ENCODE measurements around the gene ATP6AP2. TPM values are rescaled to one million over a fixed set of nuclear protein-coding genes. Genes with fewer than 3 reads are reported as not detected.

ATP6AP2 gene
- total and polyA plus RNA-seq, 9 of the 15 experiments (the other 6 are each of a cell fraction or from before 2014, with no cell fraction given): 23.3 to 131 (median 41.9) TPM

- TF ChIP-seq EWSR1 (IDR thresholded peaks at IDR 0.05; ENCODE audit: borderline replicate concordance, low read depth, partially characterized antibody): no peak
- TF ChIP-seq MCM3 (IDR thresholded peaks at IDR 0.05): no peak
- TF ChIP-seq, protein P1, sequence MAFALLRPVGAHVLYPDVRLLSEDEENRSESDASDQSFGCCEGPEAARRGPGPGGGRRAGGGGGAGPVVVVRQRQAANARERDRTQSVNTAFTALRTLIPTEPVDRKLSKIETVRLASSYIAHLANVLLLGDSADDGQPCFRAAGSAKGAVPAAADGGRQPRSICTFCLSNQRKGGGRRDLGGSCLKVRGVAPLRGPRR (CRISPR knock-in tag; IDR thresholded peaks at IDR 0.05): peak; percentile 62; the same call in 1 of the 2 replicates
- TF ChIP-seq CBX5 (IDR thresholded peaks at IDR 0.05; ENCODE audit: borderline replicate concordance, low read depth): no peak
- no peak for TF ChIP-seq ZNF695 (CRISPR knock-in tag; IDR thresholded peaks at IDR 0.05)
- no peak for TF ChIP-seq SRF (CRISPR knock-in tag; IDR thresholded peaks at IDR 0.05)
- TF ChIP-seq KDM1A (IDR thresholded peaks at IDR 0.05): no peak
- TF ChIP-seq NEUROD1 (IDR thresholded peaks at IDR 0.05; ENCODE audit: borderline replicate concordance, low read depth, low read length, partially characterized antibody): no peak
- TF ChIP-seq TBP (optimal IDR thresholded peaks at IDR 0.05; ENCODE audit: low read depth, low read length): no peak
- no peak for TF ChIP-seq NCOA1 (IDR thresholded peaks at IDR 0.05; ENCODE audit: low read depth)
- TF ChIP-seq POLR3A (IDR thresholded peaks at IDR 0.05; ENCODE audit: borderline replicate concordance, extremely low read depth, insufficient read depth, insufficient read length): no peak
- peak; percentile 99 for TF ChIP-seq ZNF395 (CRISPR knock-in tag; IDR thresholded peaks at IDR 0.05)
- TF ChIP-seq THRAP3 (IDR thresholded peaks at IDR 0.05; ENCODE audit: borderline replicate concordance): no peak
- no peak for TF ChIP-seq BMI1 (IDR thresholded peaks at IDR 0.05; ENCODE audit: low read length)
- no peak for TF ChIP-seq FOXJ2 (tag; IDR thresholded peaks at IDR 0.05)
- TF ChIP-seq ZNF12 (CRISPR knock-in tag; IDR thresholded peaks at IDR 0.05): no peak
- no peak for TF ChIP-seq ZNF384 (IDR thresholded peaks at IDR 0.05; ENCODE audit: low read depth, low read length)
- TF ChIP-seq TAL1 (IDR thresholded peaks at IDR 0.05): no peak
- TF ChIP-seq ZNF696 (CRISPR knock-in tag; conservative IDR thresholded peaks at IDR 0.05): 0 out of 2 replicates have a peak, but pooled peaks have one; percentile 50
- TF ChIP-seq HMG20A (CRISPR knock-in tag; conservative IDR thresholded peaks at IDR 0.05): no peak; the same call in 1 of the 2 replicates
- TF ChIP-seq, protein P2, sequence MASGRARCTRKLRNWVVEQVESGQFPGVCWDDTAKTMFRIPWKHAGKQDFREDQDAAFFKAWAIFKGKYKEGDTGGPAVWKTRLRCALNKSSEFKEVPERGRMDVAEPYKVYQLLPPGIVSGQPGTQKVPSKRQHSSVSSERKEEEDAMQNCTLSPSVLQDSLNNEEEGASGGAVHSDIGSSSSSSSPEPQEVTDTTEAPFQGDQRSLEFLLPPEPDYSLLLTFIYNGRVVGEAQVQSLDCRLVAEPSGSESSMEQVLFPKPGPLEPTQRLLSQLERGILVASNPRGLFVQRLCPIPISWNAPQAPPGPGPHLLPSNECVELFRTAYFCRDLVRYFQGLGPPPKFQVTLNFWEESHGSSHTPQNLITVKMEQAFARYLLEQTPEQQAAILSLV (tag; IDR thresholded peaks at IDR 0.05): peak; percentile 98
- no peak for TF ChIP-seq AFF1 (IDR thresholded peaks at IDR 0.05; ENCODE audit: low read depth in 1 of 2, partially characterized antibody in 2 of 2)
- TF ChIP-seq EHMT2 (IDR thresholded peaks at IDR 0.05): no peak
- peak; percentile 71 for TF ChIP-seq MAFG (tag; conservative IDR thresholded peaks at IDR 0.05)
- peak; percentile 97 for TF ChIP-seq ERF (CRISPR knock-in tag; IDR thresholded peaks at IDR 0.05)
These were observed 9.2 kb upstream of the ATP6AP2 start (continued) for GRCh38 chrX:40571600-40571999.
